ACC112 (cell line): ENCODE data around the gene GRID2.

Source experiments
- H2AFZ ChIP-seq: fragments of 200-600 bp; sonication (generic); one replicate; pipeline ENCODE4 v1.6.0; 2017; ENCODE audit warnings: antibody characterized with exemption, low read length; ENCODE audit not compliant: unreplicated experiment
- H3K27ac ChIP-seq: fragments of 200-600 bp; sonication (generic); 2 replicates; pipeline ENCODE4 v1.5.1; 2014; ENCODE audit warnings: low read depth, mild to moderate bottlenecking, antibody characterized with exemption, low read length, moderate library complexity
- H3K27me3 ChIP-seq: fragments of 200-600 bp; sonication (generic); 2 replicates; pipeline ENCODE4 v1.6.1; 2014; ENCODE audit warnings: mild to moderate bottlenecking, antibody characterized with exemption, low read length, moderate library complexity, mixed read lengths; ENCODE audit not compliant: insufficient read depth
- H3K36me3 ChIP-seq: fragments of 200-600 bp; sonication (generic); 2 replicates; pipeline ENCODE4 v1.6.1; 2016; ENCODE audit warnings: mild to moderate bottlenecking, antibody characterized with exemption, low read length, moderate library complexity, mixed read lengths; ENCODE audit not compliant: insufficient read depth
- H3K4me1 ChIP-seq: fragments of 200-600 bp; sonication (generic); one replicate; pipeline ENCODE4 v1.6.1; 2016; ENCODE audit warnings: low read length, mixed read lengths; ENCODE audit not compliant: insufficient read depth, unreplicated experiment, control insufficient read depth
- H3K4me3 ChIP-seq: fragments of 200-600 bp; sonication (generic); 2 replicates; pipeline ENCODE4 v1.5.1; 2014; ENCODE audit warnings: mild to moderate bottlenecking, low read depth, low read length
- H3K79me2 ChIP-seq: fragments of 200-600 bp; sonication (generic); one replicate; pipeline ENCODE4 v1.6.0; 2016; ENCODE audit warnings: low read length; ENCODE audit not compliant: control insufficient read depth, unreplicated experiment, insufficient read depth

GRID2 gene

DNA sequence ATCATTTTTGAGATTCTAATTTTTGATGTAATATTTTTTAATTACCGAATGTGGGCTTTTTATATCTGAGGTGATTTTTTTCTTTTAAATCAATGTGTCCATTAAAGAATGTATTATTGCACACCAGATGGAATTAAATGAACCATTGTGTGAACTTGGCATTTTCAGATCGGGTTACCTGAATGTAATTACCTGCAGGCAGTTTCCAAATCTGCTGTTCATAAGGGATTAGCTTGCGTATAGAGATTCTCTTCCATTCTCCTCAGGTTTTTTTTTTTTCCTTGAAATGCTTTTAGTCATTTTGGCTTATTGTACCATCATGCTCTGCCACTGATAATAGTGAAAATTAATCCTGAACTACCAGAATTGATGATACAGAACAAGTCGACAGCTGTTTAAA lies 1013.3 kb downstream of the GRID2 start:
- no peak overlapping the region for H3K27ac ChIP-seq
- no peaks in the 10 kb centered on the region for H3K79me2 ChIP-seq
- no peaks in the 10 kb centered on the region for H3K27me3 ChIP-seq
- H2AFZ ChIP-seq = no peak overlapping the region
- H3K4me1 ChIP-seq = no peaks in the 10 kb centered on the region
- H3K4me3 ChIP-seq = no peak overlapping the region
- no peaks in the 10 kb centered on the region for H3K36me3 ChIP-seq

DNA sequence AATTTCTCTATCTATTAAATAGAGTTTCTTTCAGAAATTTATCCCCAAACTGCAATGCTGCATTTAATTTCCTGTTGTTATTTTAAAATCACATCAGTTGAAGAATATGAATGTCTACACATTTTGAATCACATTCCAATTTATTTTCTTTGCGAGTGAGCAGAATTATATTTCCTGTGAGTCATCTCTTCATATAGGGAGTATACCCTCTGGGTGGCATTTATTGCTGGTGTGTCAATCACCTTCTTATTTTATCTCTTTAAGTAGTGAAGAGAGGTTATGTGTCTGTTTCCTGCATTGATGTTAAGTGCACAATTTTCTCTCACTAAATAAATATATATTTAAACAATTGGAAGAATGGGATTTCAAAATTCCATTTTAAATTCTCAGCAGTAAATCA lies 1013.8 kb downstream of the GRID2 start:
- Histone ChIP-seq H3K36me3 (no peaks in the 10 kb centered on the region), H3K79me2 (no peaks in the 10 kb centered on the region), H2AFZ (no peak overlapping the region), H3K27me3 (no peaks in the 10 kb centered on the region), H3K27ac (no peak overlapping the region), H3K4me1 (no peaks in the 10 kb centered on the region), H3K4me3 (no peak overlapping the region)

DNA sequence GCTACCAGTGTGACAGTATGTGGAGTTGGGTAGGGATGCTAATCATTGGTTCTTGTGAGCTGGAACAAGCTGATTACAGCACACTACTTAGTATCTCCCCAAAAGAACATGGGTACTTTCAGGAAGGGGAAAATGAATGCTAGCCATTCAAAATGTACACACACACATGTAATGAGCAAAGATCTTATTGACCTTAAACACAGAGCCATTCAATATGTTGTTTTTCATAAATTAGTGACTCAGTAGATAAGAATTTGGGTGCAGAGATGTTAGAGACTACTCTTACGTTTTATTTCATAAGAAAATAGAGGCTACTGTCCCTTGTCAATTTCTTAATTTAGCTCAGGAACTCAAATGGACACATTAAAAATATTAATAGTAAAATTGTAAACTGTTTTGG lies 1015.3 kb downstream of the GRID2 start:
- Histone ChIP-seq H3K36me3 (no peaks in the 10 kb centered on the region), H3K27ac (no peak overlapping the region), H3K4me3 (no peak overlapping the region), H3K79me2 (no peaks in the 10 kb centered on the region), H2AFZ (no peak overlapping the region), H3K27me3 (no peaks in the 10 kb centered on the region), H3K4me1 (no peaks in the 10 kb centered on the region)

DNA sequence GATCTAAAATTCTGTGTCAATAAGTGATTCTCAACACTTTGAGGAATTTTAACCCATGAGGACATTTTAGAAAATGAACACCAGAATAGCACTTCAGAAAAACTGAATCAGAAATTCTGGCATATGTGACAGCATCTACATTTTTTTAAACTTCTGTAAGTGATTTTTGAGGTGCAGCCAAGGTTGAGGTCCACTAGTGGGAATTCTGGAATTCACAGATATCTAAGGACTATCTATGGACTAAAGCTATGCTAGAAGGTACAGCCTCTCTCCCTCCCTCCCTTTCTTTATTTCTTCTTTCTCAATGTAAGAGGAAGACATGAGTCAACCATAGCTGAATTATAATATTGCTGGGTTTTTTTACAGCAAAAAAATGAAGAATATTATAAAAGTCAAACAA lies 1016.6 kb downstream of the GRID2 start:
- no peaks in the 10 kb centered on the region for H3K79me2 ChIP-seq
- no peaks in the 10 kb centered on the region for H3K36me3 ChIP-seq
- no peaks in the 10 kb centered on the region for H3K27me3 ChIP-seq
- H3K27ac ChIP-seq = no peak overlapping the region
- H2AFZ ChIP-seq = no peak overlapping the region
- H3K4me1 ChIP-seq = no peaks in the 10 kb centered on the region
- no peak overlapping the region for H3K4me3 ChIP-seq

GRCh38 chr4:93327346-93327745 lies 1023.6 kb downstream of the GRID2 start:
- Histone ChIP-seq H3K27ac (no peak overlapping the region), H3K79me2 (no peaks in the 10 kb centered on the region), H3K4me1 (no peaks in the 10 kb centered on the region), H3K27me3 (no peaks in the 10 kb centered on the region), H3K4me3 (no peak overlapping the region), H3K36me3 (no peaks in the 10 kb centered on the region), H2AFZ (no peak overlapping the region)

GRCh38 chr4:93334003-93334402 lies 1030.2 kb downstream of the GRID2 start:
- no peaks in the 10 kb centered on the region for H3K27me3 ChIP-seq
- H3K27ac ChIP-seq = no peak overlapping the region
- H3K36me3 ChIP-seq = no peaks in the 10 kb centered on the region
- H2AFZ ChIP-seq = no peak overlapping the region
- H3K79me2 ChIP-seq = no peaks in the 10 kb centered on the region
- H3K4me3 ChIP-seq = no peak overlapping the region
- no peaks in the 10 kb centered on the region for H3K4me1 ChIP-seq

DNA sequence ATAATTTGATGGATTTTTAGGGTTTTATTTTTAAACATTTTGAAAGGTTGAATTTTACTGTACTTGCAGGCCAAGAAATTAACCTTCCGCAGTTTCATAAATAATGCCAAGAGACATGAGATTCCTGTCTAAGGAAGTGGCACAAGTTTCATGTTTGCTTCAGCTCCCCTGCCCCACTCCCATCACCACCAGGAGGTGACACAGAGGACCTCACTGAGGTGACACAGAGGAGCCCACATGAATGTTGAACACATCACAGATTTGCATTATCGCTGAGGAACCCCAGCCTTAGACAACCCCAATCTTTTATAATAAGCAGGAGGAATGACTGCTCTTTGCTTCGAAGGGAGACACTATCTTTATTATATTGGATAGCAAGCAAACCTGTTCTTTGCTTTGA lies 1033.4 kb downstream of the GRID2 start:
- Histone ChIP-seq H3K27ac (no peak overlapping the region), H3K36me3 (no peaks in the 10 kb centered on the region), H2AFZ (no peak overlapping the region), H3K4me3 (no peak overlapping the region), H3K27me3 (no peaks in the 10 kb centered on the region), H3K4me1 (no peaks in the 10 kb centered on the region), H3K79me2 (no peaks in the 10 kb centered on the region)

- Histone ChIP-seq H3K27me3 (no peaks in the 10 kb centered on the region), H3K36me3 (no peaks in the 10 kb centered on the region), H3K4me3 (no peak overlapping the region), H3K79me2 (no peaks in the 10 kb centered on the region), H3K4me1 (no peaks in the 10 kb centered on the region), H2AFZ (no peak overlapping the region), H3K27ac (no peak overlapping the region)
These were observed 1039.0 kb downstream of the GRID2 start for GRCh38 chr4:93342738-93343137.

- Histone ChIP-seq H3K4me3 (no peak overlapping the region), H3K4me1 (no peaks in the 10 kb centered on the region), H3K79me2 (no peaks in the 10 kb centered on the region), H2AFZ (no peak overlapping the region), H3K27ac (no peak overlapping the region), H3K27me3 (no peaks in the 10 kb centered on the region), H3K36me3 (no peaks in the 10 kb centered on the region)
These were observed 1043.1 kb downstream of the GRID2 start for GRCh38 chr4:93346840-93347239.

GRCh38 chr4:93348896-93349295 lies 1045.1 kb downstream of the GRID2 start:
- H3K4me1 ChIP-seq = no peaks in the 10 kb centered on the region
- H3K79me2 ChIP-seq = no peaks in the 10 kb centered on the region
- H2AFZ ChIP-seq = no peak overlapping the region
- no peak overlapping the region for H3K27ac ChIP-seq
- H3K36me3 ChIP-seq = no peaks in the 10 kb centered on the region
- H3K27me3 ChIP-seq = no peaks in the 10 kb centered on the region
- H3K4me3 ChIP-seq = no peak overlapping the region

- Histone ChIP-seq H3K27me3 (no peaks in the 10 kb centered on the region), H2AFZ (no peak overlapping the region), H3K36me3 (no peaks in the 10 kb centered on the region), H3K4me3 (no peak overlapping the region), H3K27ac (no peak overlapping the region), H3K79me2 (no peaks in the 10 kb centered on the region), H3K4me1 (no peaks in the 10 kb centered on the region)
These were observed 1048.1 kb downstream of the GRID2 start for GRCh38 chr4:93351846-93352245.

- no peaks in the 10 kb centered on the region for H3K27me3 ChIP-seq
- H3K36me3 ChIP-seq = no peaks in the 10 kb centered on the region
- no peaks in the 10 kb centered on the region for H3K79me2 ChIP-seq
- H3K4me3 ChIP-seq = no peak overlapping the region
- no peak overlapping the region for H2AFZ ChIP-seq
- H3K4me1 ChIP-seq = no peaks in the 10 kb centered on the region
- no peak overlapping the region for H3K27ac ChIP-seq
These were observed 1051.6 kb downstream of the GRID2 start for GRCh38 chr4:93355411-93355810.
